HG02870 (cell line): ENCODE measurements around the gene NPEPL1.
"Not testable (repeated sequence)": the region's sequence is repeated elsewhere in the genome, so short reads cannot be mapped to it uniquely, and the experiment has no call there.

Experiments used
- ATAC-seq: cut with Tn5 transposase; IDR thresholded peaks from one replicate; pipeline ENCODE4 v1.9.1; 2021; ENCODE audit warnings: mild to moderate bottlenecking, moderate library complexity; ENCODE audit not compliant: unreplicated experiment

NPEPL1 gene

GRCh38 chr20:58755766-58756449 is 63.3 kb downstream of the NPEPL1 start:
- no peak for ATAC-seq

GRCh38 chr20:58756450-58756775 is 63.8 kb downstream of the NPEPL1 start:
- ATAC-seq, result no peak

GRCh38 chr20:58757647-58758046 is 65.0 kb downstream of the NPEPL1 start:
- ATAC-seq, result not testable (repeated sequence)

GRCh38 chr20:58759947-58760346 is 67.3 kb downstream of the NPEPL1 start:
- no peak for ATAC-seq

- ATAC-seq, result no peak
Observed at GRCh38 chr20:58760856-58761255, 68.3 kb downstream of the NPEPL1 start.

- no peak for ATAC-seq
Observed at GRCh38 chr20:58762120-58762519, 69.5 kb downstream of the NPEPL1 start.

GRCh38 chr20:58763076-58763475 is 70.5 kb downstream of the NPEPL1 start:
- ATAC-seq, result no peak
